ENCODE results near the gene TTC38. TPM values are rescaled to one million over a fixed set of nuclear protein-coding genes. Genes with fewer than 3 reads are reported as not detected.

Gene TTC38
- total RNA-seq, 2 experiments from 2014 or later: 20.0 to 25.1 TPM

GRCh38 chr22:46280999-46281623, 13.3 kb downstream of the TTC38 start:
- peaks cover 20% of the 10 kb centered on the region for H3K4me1 Mint-ChIP-seq (ENCODE audit: low read depth)
- no peak overlapping the region for H3K4me3 Mint-ChIP-seq
- H3K36me3 Mint-ChIP-seq (ENCODE audit: low read depth): peaks cover 43% of the 10 kb centered on the region
- ATAC-seq (peak; percentile 30), DNase-seq (no peak)
- ChIA-PET POLR2A (interaction anchor here (0.7 to 0.8 kb wide), 2 partner anchors 15 to 16 kb away, joined by 3 to 4 read pairs; no protein-coding TSS in a partner anchor), CTCF (interaction anchor here (1.3 kb wide), 1 partner anchor 15 kb away, joined by 5 read pairs; no protein-coding TSS in a partner anchor)
- no peaks in the 10 kb centered on the region for H3K9me3 Mint-ChIP-seq (ENCODE audit: insufficient read depth)
- no peaks in the 10 kb centered on the region for H3K27me3 Mint-ChIP-seq (ENCODE audit: low read depth)
- H3K27ac Mint-ChIP-seq: peak overlapping the region; percentile 30

GRCh38 chr22:46281866-46282678, 14.3 kb downstream of the TTC38 start:
- CTCF ChIA-PET: interaction anchor here (1.3 kb wide), 1 partner anchor 14 kb away, joined by 5 read pairs; no protein-coding TSS in a partner anchor
- no peak for ATAC-seq
- H3K36me3 Mint-ChIP-seq (ENCODE audit: low read depth): peaks cover 44% of the 10 kb centered on the region
- DNase-seq: no peak
- no peak overlapping the region for H3K4me3 Mint-ChIP-seq
- H3K27me3 Mint-ChIP-seq (ENCODE audit: low read depth): no peaks in the 10 kb centered on the region
- POLR2A ChIA-PET: interaction anchor here (1.0 kb wide), 1 partner anchor 12 kb away, joined by 3 read pairs; no protein-coding TSS in a partner anchor
- H3K4me1 Mint-ChIP-seq (ENCODE audit: low read depth): peaks cover 26% of the 10 kb centered on the region
- H3K27ac Mint-ChIP-seq: no peak overlapping the region
- H3K9me3 Mint-ChIP-seq (ENCODE audit: insufficient read depth): no peaks in the 10 kb centered on the region

- H3K4me1 Mint-ChIP-seq (ENCODE audit: low read depth): peaks cover 51% of the 10 kb centered on the region
- H3K27me3 Mint-ChIP-seq (ENCODE audit: low read depth): no peaks in the 10 kb centered on the region
- H3K27ac Mint-ChIP-seq: peak overlapping the region; percentile 49
- CTCF ChIA-PET: interaction anchor here (1.0 kb wide), 1 partner anchor 280 kb away, joined by 4 read pairs; no protein-coding TSS in a partner anchor
- DNase-seq (no peak), ATAC-seq (no peak)
- H3K4me3 Mint-ChIP-seq: no peak overlapping the region
- POLR2A ChIA-PET: interaction anchor here (1.2 kb wide), 1 partner anchor 36 kb away, joined by 3 read pairs; the partner anchor contains the start of gene CDPF1
- H3K36me3 Mint-ChIP-seq (ENCODE audit: low read depth): peaks cover 53% of the 10 kb centered on the region
- H3K9me3 Mint-ChIP-seq (ENCODE audit: insufficient read depth): no peaks in the 10 kb centered on the region
These were observed 18.2 kb downstream of the TTC38 start for GRCh38 chr22:46286006-46286405.

GRCh38 chr22:46286941-46287872, 19.4 kb downstream of the TTC38 start:
- Mint-ChIP-seq H3K36me3 (ENCODE audit: low read depth) (peaks cover 54% of the 10 kb centered on the region), H3K9me3 (ENCODE audit: insufficient read depth) (no peaks in the 10 kb centered on the region), H3K27me3 (ENCODE audit: low read depth) (no peaks in the 10 kb centered on the region), H3K4me1 (ENCODE audit: low read depth) (peaks cover 50% of the 10 kb centered on the region), H3K27ac (peak overlapping the region; percentile 93), H3K4me3 (peak overlapping the region; percentile 70)
- ATAC-seq (no peak), DNase-seq (no peak)
- CTCF ChIA-PET: interaction anchor here (0.6 to 1.6 kb wide), 3 partner anchors 9 to 281 kb away, joined by 3 to 6 read pairs (median 3); partner anchors contain the start of genes CDPF1 and GTSE1
- POLR2A ChIA-PET: interaction anchor here (0.8 to 0.9 kb wide), 2 partner anchors 9 to 11 kb away, joined by 3 read pairs; partner anchors contain the start of gene GTSE1

- peaks cover 59% of the 10 kb centered on the region for H3K4me1 Mint-ChIP-seq (ENCODE audit: low read depth)
- H3K27me3 Mint-ChIP-seq (ENCODE audit: low read depth): no peaks in the 10 kb centered on the region
These were observed 20.3 kb downstream of the TTC38 start for GRCh38 chr22:46287873-46288751.

GRCh38 chr22:46288846-46289243, 21.0 kb downstream of the TTC38 start:
- H3K9me3 Mint-ChIP-seq (ENCODE audit: insufficient read depth): no peaks in the 10 kb centered on the region
- peak overlapping the region; percentile 93 for H3K27ac Mint-ChIP-seq
- peaks cover 66% of the 10 kb centered on the region for H3K4me1 Mint-ChIP-seq (ENCODE audit: low read depth)
- CTCF ChIA-PET: interaction anchor here (1.3 to 1.6 kb wide), 2 partner anchors 39 to 167 kb away, joined by 4 read pairs; partner anchors contain the start of gene CDPF1
- H3K27me3 Mint-ChIP-seq (ENCODE audit: low read depth): no peaks in the 10 kb centered on the region
- no peak for DNase-seq
- peaks cover 69% of the 10 kb centered on the region for H3K36me3 Mint-ChIP-seq (ENCODE audit: low read depth)
- ATAC-seq: no peak
- POLR2A ChIA-PET: interaction anchor here (0.7 to 1.2 kb wide), 3 partner anchors 8 to 137 kb away, joined by 3 to 4 read pairs (median 3); partner anchors contain the start of gene GTSE1
- no peak overlapping the region for H3K4me3 Mint-ChIP-seq

More at GRCh38 chr22:46287873-46288751, 20.3 kb downstream of the TTC38 start:
- POLR2A ChIA-PET: interaction anchor here (0.7 to 1.2 kb wide), 4 partner anchors 9 to 136 kb away, joined by 3 to 4 read pairs (median 3); partner anchors contain the start of gene GTSE1
- peak overlapping the region; percentile 93 for H3K27ac Mint-ChIP-seq
- peaks cover 63% of the 10 kb centered on the region for H3K36me3 Mint-ChIP-seq (ENCODE audit: low read depth)
- DNase-seq (peak; percentile 78), ATAC-seq (peak; percentile 84)
- H3K9me3 Mint-ChIP-seq (ENCODE audit: insufficient read depth): no peaks in the 10 kb centered on the region
- CTCF ChIA-PET: interaction anchor here (0.8 to 1.6 kb wide), 3 partner anchors 8 to 282 kb away, joined by 3 to 6 read pairs (median 4); partner anchors contain the start of gene GTSE1
- peak overlapping the region; percentile 70 for H3K4me3 Mint-ChIP-seq

GRCh38 chr22:46289244-46289891, 21.6 kb downstream of the TTC38 start:
- DNase-seq (no peak), ATAC-seq (no peak)
- no peaks in the 10 kb centered on the region for H3K9me3 Mint-ChIP-seq (ENCODE audit: insufficient read depth)
- ChIA-PET POLR2A (interaction anchor here (0.7 to 1.2 kb wide), 2 partner anchors 7 to 18 kb away, joined by 3 to 4 read pairs; partner anchors contain the start of gene GTSE1), CTCF (interaction anchor here (1.3 to 1.6 kb wide), 2 partner anchors 39 to 167 kb away, joined by 4 read pairs; partner anchors contain the start of gene CDPF1)
- no peak overlapping the region for H3K4me3 Mint-ChIP-seq
- H3K36me3 Mint-ChIP-seq (ENCODE audit: low read depth): peaks cover 65% of the 10 kb centered on the region
- peaks cover 71% of the 10 kb centered on the region for H3K4me1 Mint-ChIP-seq (ENCODE audit: low read depth)
- no peaks in the 10 kb centered on the region for H3K27me3 Mint-ChIP-seq (ENCODE audit: low read depth)
- peak overlapping the region; percentile 93 for H3K27ac Mint-ChIP-seq

- H3K27ac Mint-ChIP-seq: peak overlapping the region; percentile 78
- POLR2A ChIA-PET: interaction anchor here (0.6 kb wide), 2 partner anchors 809 to 876 kb away, joined by 3 read pairs; no protein-coding TSS in a partner anchor
- DNase-seq: no peak
These were observed 22.5 kb downstream of the TTC38 start for GRCh38 chr22:46290121-46290842.

More at GRCh38 chr22:46290121-46290842, 22.5 kb downstream of the TTC38 start:
- CTCF ChIA-PET: interaction anchor here (1.6 kb wide), 1 partner anchor 168 kb away, joined by 4 read pairs; no protein-coding TSS in a partner anchor
- no peak for ATAC-seq
- Mint-ChIP-seq H3K36me3 (ENCODE audit: low read depth) (peaks cover 66% of the 10 kb centered on the region), H3K9me3 (ENCODE audit: insufficient read depth) (no peaks in the 10 kb centered on the region), H3K4me3 (no peak overlapping the region), H3K27me3 (ENCODE audit: low read depth) (no peaks in the 10 kb centered on the region), H3K4me1 (ENCODE audit: low read depth) (peaks cover 77% of the 10 kb centered on the region)
